IPS-20b (cell line): ENCODE data around the gene PRODH2.

ENCODE experiments used
- H3K27ac ChIP-seq: one replicate; pipeline ENCODE4 v1.5.1; 2013; ENCODE audit warnings: low read length
- H3K27me3 ChIP-seq: 2 replicates; pipeline ENCODE4 v1.6.1; 2013; ENCODE audit warnings: mild to moderate bottlenecking, low read length, inconsistent platforms; ENCODE audit not compliant: insufficient read depth
- H3K36me3 ChIP-seq: 2 replicates; pipeline ENCODE4 v1.6.1; 2013; ENCODE audit warnings: low read depth, mild to moderate bottlenecking, inconsistent platforms, low read length, moderate library complexity; ENCODE audit not compliant: insufficient read depth
- H3K4me1 ChIP-seq: 2 replicates; pipeline ENCODE4 v1.6.1; 2013; ENCODE audit warnings: mild to moderate bottlenecking, control low read depth, inconsistent platforms, low read length, moderate library complexity; ENCODE audit not compliant: insufficient read depth
- H3K4me3 ChIP-seq: 2 replicates; pipeline ENCODE4 v1.5.1; 2013; ENCODE audit warnings: mild to moderate bottlenecking, low read length, inconsistent platforms
- H3K9ac ChIP-seq: 2 replicates; pipeline ENCODE4 v1.6.1; 2013; ENCODE audit warnings: low read depth, mild to moderate bottlenecking, inconsistent platforms, low read length, moderate library complexity
- H3K9me3 ChIP-seq: 2 replicates; pipeline ENCODE4 v1.6.1; 2013; ENCODE audit warnings: mild to moderate bottlenecking, low read depth, low read length, inconsistent platforms; ENCODE audit not compliant: insufficient read depth

PRODH2 gene

GRCh38 chr19:35792888-35793287 is 19.8 kb downstream of the PRODH2 start:
- peaks cover 29% of the 10 kb centered on the region for H3K27me3 ChIP-seq
- no peaks in the 10 kb centered on the region for H3K9me3 ChIP-seq
- no peak overlapping the region for H3K27ac ChIP-seq
- no peaks in the 10 kb centered on the region for H3K36me3 ChIP-seq
- no peak overlapping the region for H3K9ac ChIP-seq
- H3K4me1 ChIP-seq, result no peaks in the 10 kb centered on the region
- H3K4me3 ChIP-seq, result no peak overlapping the region

GRCh38 chr19:35792312-35792711 is 20.3 kb downstream of the PRODH2 start:
- no peak overlapping the region for H3K9ac ChIP-seq
- no peak overlapping the region for H3K27ac ChIP-seq
- no peaks in the 10 kb centered on the region for H3K9me3 ChIP-seq
- H3K27me3 ChIP-seq, result peaks cover 23% of the 10 kb centered on the region
- H3K36me3 ChIP-seq, result no peaks in the 10 kb centered on the region
- no peaks in the 10 kb centered on the region for H3K4me1 ChIP-seq
- H3K4me3 ChIP-seq, result no peak overlapping the region

GRCh38 chr19:35791814-35792279 is 20.8 kb downstream of the PRODH2 start:
- Histone ChIP-seq H3K9me3 (no peaks in the 10 kb centered on the region), H3K36me3 (no peaks in the 10 kb centered on the region), H3K4me1 (no peaks in the 10 kb centered on the region), H3K27ac (no peak overlapping the region), H3K4me3 (no peak overlapping the region), H3K9ac (no peak overlapping the region), H3K27me3 (peaks cover 19% of the 10 kb centered on the region)

GRCh38 chr19:35790981-35791813 is 21.4 kb downstream of the PRODH2 start:
- Histone ChIP-seq H3K4me3 (no peak overlapping the region), H3K27me3 (peaks cover 12% of the 10 kb centered on the region), H3K27ac (no peak overlapping the region), H3K9ac (no peak overlapping the region), H3K9me3 (no peaks in the 10 kb centered on the region), H3K36me3 (no peaks in the 10 kb centered on the region), H3K4me1 (no peaks in the 10 kb centered on the region)

- H3K4me1 ChIP-seq, result no peaks in the 10 kb centered on the region
- H3K9ac ChIP-seq, result no peak overlapping the region
- no peak overlapping the region for H3K27ac ChIP-seq
- H3K27me3 ChIP-seq, result peaks cover 10% of the 10 kb centered on the region
- no peak overlapping the region for H3K4me3 ChIP-seq
- H3K9me3 ChIP-seq, result no peaks in the 10 kb centered on the region
- no peaks in the 10 kb centered on the region for H3K36me3 ChIP-seq
Measured at GRCh38 chr19:35789978-35790944, 22.4 kb downstream of the PRODH2 start.

DNA sequence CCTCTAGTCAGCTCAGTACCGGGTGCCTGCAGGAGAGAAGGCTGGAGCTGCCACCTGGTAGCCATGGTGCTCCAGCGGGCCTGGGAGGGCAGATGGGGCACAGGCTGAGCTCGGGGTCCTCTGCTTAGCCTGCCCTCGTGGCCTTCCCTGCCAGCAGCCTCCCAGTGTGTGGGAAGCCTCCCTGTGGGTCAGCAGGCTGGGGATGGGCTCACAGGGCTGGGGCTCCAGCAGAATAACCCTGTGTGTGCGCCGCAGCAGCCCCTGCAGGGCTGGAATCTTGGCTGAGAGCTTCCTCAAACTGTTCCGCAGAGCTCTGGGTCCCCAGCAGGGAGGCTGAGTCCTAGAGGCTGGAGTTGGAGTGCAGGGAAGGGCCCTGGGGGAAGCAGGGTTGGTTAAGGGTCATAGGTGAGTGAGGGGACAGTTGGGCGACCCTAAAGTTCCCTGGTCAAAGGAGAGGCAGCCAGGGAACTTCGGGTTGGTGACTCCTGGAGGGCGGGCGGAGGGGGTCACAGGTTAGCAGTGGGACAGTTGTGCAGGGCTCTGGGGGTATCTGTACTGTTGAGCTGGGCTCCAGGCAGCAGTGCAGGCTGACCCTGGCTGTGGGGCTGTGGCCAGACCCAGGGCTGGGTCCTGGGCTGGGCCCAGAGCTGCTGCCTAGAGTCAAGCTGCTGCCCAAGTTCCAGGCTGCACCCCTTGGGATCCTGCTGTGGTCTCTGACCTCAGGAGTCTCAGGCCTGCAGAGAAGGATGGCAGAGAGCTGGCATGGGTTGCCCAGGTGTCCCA is 23.3 kb downstream of the PRODH2 start:
- no peak overlapping the region for H3K27ac ChIP-seq
- H3K4me3 ChIP-seq, result no peak overlapping the region
- H3K9ac ChIP-seq, result no peak overlapping the region
- no peaks in the 10 kb centered on the region for H3K4me1 ChIP-seq
- no peaks in the 10 kb centered on the region for H3K36me3 ChIP-seq
- peaks cover 8% of the 10 kb centered on the region for H3K27me3 ChIP-seq
- H3K9me3 ChIP-seq, result no peaks in the 10 kb centered on the region

DNA sequence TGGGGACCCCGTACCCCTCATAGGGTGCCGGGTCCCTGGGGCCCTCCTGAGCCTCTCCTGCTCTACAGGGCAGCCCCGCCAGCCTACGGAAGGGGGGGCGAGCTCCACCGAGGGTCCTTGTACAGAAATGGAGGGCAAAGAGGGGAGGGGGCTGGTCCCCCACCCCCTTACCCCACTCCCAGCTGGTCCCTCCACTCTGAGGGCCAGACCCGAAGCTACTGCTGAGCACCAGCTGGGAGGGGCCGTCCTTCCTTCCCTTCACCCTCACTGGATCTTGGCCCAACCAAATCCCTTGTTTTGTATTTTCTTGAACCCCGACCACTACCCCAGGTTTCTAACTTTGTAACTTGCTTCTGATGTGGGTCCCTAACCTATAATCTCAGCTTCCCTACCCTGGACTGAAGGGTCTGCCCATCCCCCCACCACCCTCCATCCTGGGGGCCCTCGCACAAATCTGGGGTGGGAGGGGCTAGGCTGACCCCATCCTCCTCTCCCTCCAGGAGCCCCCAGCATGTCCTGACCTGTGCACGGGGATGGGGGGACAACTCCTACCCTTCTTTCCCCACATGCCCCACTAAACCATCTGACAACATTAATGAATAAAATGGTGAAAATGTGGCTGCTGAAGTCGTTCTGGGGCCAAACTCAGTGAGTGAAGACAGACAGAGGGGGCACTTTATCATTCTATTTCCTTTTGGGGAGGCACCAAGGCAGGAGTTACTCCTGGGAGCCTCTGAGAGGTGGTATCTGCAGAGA is 24.3 kb downstream of the PRODH2 start:
- Histone ChIP-seq H3K4me1 (no peaks in the 10 kb centered on the region), H3K9me3 (no peaks in the 10 kb centered on the region), H3K27ac (no peak overlapping the region), H3K27me3 (peaks cover 8% of the 10 kb centered on the region), H3K4me3 (no peak overlapping the region), H3K36me3 (no peaks in the 10 kb centered on the region), H3K9ac (no peak overlapping the region)

- no peak overlapping the region for H3K27ac ChIP-seq
- no peaks in the 10 kb centered on the region for H3K9me3 ChIP-seq
- no peak overlapping the region for H3K9ac ChIP-seq
- H3K4me3 ChIP-seq, result no peak overlapping the region
- H3K27me3 ChIP-seq, result peaks cover 8% of the 10 kb centered on the region
- H3K4me1 ChIP-seq, result no peaks in the 10 kb centered on the region
- no peaks in the 10 kb centered on the region for H3K36me3 ChIP-seq
Measured at GRCh38 chr19:35787227-35787799, 25.3 kb downstream of the PRODH2 start.

DNA sequence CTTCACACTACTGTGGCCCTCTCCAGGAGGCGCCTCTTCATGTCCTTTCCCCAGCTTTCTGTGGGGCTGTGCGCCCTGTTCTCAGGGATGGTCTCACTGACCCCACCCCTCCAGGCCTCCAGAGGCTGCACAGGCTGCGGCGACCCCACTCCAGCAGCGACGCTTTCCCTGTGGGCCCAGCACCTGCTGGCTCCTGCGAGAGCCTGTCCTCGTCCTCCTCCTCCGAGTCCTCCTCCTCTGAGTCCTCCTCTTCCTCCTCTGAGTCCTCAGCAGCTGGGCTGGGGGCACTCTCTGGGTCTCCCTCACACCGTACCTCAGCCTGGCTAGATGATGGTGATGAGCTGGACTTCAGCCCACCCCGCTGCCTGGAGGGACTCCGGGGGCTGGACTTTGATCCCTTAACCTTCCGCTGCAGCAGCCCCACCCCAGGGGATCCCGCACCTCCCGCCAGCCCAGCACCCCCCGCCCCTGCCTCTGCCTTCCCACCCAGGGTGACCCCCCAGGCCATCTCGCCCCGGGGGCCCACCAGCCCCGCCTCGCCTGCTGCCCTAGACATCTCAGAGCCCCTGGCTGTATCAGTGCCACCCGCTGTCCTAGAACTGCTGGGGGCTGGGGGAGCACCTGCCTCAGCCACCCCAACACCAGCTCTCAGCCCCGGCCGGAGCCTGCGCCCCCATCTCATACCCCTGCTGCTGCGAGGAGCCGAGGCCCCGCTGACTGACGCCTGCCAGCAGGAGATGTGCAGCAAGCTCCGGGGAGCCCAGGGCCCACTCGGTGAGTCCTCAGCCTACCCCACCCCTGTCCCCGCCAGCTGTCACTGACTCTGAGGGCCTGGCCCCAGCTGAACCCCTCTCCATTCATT is 26.1 kb downstream of the PRODH2 start:
- H3K27ac ChIP-seq, result no peak overlapping the region
- peaks cover 8% of the 10 kb centered on the region for H3K27me3 ChIP-seq
- H3K9me3 ChIP-seq, result no peaks in the 10 kb centered on the region
- no peak overlapping the region for H3K9ac ChIP-seq
- H3K4me1 ChIP-seq, result no peaks in the 10 kb centered on the region
- H3K4me3 ChIP-seq, result no peak overlapping the region
- no peaks in the 10 kb centered on the region for H3K36me3 ChIP-seq

DNA sequence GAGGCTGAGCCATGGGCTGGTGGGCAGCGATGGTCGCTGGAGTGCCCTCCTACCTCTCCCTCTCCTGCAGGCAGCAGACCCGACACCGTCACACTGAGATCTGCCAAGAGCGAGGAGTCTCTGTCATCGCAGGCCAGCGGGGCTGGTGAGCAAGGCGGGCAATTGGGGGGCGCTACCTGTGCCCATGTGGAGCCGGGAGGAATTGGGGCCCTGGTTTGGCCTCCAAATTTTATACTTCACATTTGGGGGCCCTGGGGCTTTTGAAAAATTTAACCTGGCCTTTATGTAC is 27.4 kb downstream of the PRODH2 start:
- no peak overlapping the region for H3K27ac ChIP-seq
- peak overlapping the region; percentile 51; the same call in 1 of the 2 replicates for H3K9ac ChIP-seq
- peak overlapping the region; percentile 70 for H3K4me3 ChIP-seq
- no peaks in the 10 kb centered on the region for H3K4me1 ChIP-seq
- no peaks in the 10 kb centered on the region for H3K9me3 ChIP-seq
- H3K36me3 ChIP-seq, result no peaks in the 10 kb centered on the region
- H3K27me3 ChIP-seq, result peaks cover 8% of the 10 kb centered on the region
